GM21447 (cell line): ENCODE data around the gene NKAIN4.

Experiments
- ATAC-seq: cut with Tn5 transposase; IDR thresholded peaks from one replicate; pipeline ENCODE4 v1.9.1; 2021; ENCODE audit not compliant: unreplicated experiment

The NKAIN4 gene

GRCh38 chr20:63254232-63254605, at the start of gene NKAIN4:
NKAIN4 (minus strand) TSS chr20:63254463; CDS start chr20:63254450, 13 bp downstream.
- no peak for ATAC-seq

- ATAC-seq = no peak
These were observed 48.9 kb upstream of the NKAIN4 start for GRCh38 chr20:63303095-63303666.

DNA sequence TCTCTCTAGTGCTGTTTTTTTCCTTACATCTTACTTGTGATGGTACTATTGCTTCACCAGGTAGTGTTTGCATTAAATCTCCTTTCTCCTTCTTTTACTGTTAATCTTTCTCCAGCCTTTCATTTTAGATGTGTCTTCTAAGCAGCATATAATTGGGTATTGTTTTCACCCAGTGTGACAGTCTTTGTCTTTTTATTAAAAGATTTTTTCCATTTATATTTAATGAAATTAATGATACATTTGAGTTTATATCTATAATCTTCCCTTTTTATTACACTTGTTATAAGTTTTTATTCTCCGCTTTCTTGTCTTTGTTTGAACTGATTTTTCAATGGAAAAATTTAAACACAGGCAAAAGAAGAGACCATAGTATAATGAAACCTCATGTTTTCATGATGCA, 47.4 kb upstream of the NKAIN4 start:
- no peak for ATAC-seq

- ATAC-seq = no peak
These were observed 44.6 kb upstream of the NKAIN4 start for GRCh38 chr20:63298731-63299312.

- no peak for ATAC-seq
These were observed 43.7 kb upstream of the NKAIN4 start for GRCh38 chr20:63297796-63298572.

DNA sequence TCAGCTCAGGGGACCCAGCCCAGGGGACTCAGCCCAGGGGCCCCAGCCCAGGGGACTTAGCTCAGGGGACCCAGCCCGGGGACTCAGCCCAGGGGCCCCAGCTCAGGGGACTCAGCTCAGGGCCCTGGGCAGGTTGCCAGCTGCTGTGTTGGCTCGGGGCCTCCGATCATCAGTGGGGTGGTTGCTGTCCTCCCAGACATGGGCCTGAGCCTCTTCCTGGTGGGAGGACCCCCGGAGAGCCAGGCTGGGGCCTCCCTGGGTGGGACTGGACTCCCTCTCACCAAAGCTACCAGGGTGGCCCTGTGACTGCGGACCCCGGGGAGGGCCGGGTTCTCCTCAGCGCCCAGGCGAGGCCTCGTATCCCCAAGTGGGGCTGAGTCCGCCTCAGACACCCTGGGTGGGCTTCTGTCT, 43.1 kb upstream of the NKAIN4 start:
- ATAC-seq = no peak

- no peak for ATAC-seq
These were observed 42.5 kb upstream of the NKAIN4 start for GRCh38 chr20:63296531-63297299.

DNA sequence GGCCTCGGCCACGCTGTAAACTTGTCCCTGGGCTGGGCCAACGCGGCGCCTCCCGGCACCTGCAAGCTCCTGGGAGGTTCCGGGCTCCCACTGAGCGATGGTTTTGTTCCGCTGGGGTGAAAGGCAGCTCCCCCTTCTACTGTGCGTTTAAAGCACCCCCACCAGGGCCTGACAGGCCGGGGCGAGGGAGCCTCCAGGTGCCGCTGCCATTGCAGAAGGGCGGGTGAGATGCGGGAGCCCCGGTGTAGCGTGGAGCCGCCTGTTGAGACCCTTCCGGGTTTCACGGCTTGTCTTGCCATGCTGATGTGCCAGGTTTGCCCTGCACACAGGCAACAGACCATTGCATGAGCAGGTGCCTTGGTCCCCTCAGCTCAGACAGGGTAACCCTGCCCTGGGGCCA, 41.6 kb upstream of the NKAIN4 start:
- ATAC-seq = no peak

- no peak for ATAC-seq
These were observed 41.2 kb upstream of the NKAIN4 start for GRCh38 chr20:63295422-63295821.

DNA sequence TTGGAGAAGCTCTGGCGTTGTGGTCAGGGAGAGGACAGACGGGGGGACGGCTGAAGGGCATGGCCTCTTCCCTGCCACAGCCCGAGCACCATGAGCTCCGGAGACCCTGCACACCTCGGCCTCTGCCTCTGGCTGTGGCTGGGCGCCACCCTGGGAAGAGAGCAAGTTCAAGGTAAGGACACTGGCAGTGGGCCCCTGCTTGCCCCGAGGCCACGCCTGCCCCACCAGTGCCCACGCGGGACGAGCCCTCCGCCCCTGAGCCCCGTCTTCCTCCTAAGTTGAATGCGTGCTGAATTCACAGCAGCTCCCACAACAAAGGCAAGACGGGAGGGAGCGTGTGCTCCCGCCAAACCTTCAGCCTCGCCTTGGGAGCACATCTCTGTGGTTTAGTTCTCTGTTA, 40.8 kb upstream of the NKAIN4 start:
- no peak for ATAC-seq

DNA sequence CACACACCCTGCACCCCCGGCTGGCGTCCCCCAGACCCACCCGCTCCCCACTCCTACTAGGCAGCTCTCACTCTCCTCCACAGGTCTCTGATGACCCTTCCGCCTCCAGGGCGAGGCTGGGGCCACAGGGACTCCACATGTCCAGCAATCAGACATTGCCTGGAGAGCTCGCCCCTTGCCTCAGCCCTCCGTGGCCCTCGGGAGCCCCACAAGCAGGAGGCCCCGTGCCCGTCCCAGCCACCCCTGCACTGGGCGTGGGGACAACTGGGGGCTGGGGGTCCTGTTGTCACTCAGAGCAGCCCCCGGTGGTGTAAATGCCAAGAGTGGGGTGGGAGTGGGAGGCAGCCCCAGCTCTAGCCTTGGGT, 40.3 kb upstream of the NKAIN4 start:
- no peak for ATAC-seq

- ATAC-seq = no peak
These were observed 39.7 kb upstream of the NKAIN4 start for GRCh38 chr20:63293871-63294535.

DNA sequence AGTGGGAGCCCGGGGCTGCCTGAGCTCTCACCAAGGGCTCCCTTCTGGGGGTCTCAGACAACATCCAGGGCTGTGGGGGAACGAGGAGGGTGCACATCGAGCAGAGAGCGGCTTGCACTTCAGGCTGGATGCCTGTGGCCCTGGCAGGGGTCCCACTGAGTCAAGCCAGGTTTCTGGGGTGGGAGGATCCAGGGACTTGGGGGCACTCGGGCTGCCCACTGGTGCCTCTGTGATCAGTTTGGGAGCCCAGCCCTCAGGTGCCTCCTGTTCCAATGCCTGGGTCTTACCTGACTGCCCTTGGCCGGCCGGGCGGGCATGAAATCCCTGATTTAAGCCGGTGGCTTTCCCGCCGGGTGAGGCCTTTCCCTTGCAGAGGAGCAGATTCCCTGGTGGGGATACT, 39.2 kb upstream of the NKAIN4 start:
- no peak for ATAC-seq

DNA sequence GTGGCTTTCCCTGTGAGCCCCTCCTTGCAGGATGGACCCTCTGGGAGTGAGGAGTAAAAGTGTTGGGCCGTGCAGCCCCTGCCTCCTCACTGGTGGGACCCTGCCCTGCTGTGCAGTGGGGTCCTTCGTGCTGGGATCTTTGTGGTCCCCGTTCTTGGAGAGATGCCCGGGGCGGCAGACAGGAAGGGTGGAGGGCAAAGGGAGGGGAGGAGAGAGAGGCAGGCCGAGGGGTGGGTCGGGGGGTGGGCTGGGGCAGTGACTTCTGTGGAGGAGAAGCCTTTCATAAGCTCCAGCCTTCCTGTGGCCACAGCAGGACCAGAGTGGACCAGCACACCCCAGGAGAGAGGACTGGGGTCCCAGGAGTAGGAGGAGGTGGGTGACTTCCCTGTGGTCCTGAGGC, 38.6 kb upstream of the NKAIN4 start, which contains the start of gene COL20A1:
Gene COL20A1, plus strand, starts transcription at position 283 of the 400 bp plus-strand sequence. CDS start 1,922 bp downstream, outside the sequence.
- ATAC-seq = no peak

DNA sequence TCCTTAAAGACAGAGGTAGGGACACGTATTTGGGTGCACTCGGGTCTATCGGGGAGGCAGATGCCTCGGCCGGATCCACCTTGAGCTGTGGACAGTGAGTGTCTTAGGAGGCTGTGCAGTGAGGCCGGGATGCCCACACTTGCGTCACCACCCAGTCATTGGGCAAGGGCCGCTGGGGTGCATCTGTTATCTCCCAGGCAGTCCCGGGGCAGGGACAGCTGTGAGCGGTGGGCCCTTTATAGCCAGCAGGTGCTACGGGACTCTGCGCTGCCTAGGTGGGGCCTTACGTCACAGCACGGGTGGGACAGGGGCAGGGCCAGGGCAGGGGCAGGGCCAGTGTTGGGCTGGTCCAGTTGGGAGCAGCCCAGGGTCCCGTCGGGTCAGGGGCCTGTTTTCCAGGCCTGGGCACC, 38.0 kb upstream of the NKAIN4 start:
- ATAC-seq = no peak

- no peak for ATAC-seq
These were observed 37.5 kb upstream of the NKAIN4 start for GRCh38 chr20:63291811-63292210.

DNA sequence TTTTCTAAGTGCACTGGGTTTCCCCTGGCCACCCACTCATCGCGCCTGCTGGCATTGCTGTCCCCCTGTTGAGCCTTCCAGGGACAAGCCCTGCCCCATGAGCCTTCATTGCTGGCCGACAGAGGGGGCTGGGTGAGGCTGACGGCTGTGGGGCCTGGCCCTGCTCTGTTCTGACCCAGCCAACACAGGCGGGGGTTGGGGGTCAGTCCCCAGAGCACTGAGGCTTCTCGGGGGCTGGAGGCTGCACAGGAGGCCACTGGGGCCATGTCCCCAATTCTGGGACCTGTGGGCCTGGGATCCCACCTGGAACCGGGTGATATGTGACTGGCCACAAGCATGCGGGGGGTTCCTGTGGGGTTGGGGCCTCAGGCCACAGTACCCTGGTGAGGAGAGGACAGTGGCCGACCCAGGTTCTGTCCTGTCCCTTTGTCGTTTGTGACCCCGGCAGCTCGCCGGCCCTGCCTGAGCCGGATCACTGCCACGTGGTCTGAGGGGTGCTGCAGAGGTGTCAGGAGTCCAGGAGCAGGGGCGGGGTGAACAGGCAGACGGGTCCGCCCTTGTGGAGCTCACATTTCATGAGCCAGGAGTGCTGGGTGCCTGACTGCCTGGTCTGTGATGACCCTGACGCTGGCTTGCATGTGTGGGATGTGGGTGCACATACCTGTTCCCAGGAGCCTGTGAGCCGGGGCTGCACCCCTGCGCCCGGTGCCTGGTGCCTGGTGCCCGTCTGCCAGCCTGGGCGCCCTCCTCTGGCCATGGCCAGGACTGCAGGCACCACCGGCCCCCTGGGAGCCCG, 36.6 kb upstream of the NKAIN4 start:
- ATAC-seq = no peak

GRCh38 chr20:63290136-63290676, 35.9 kb upstream of the NKAIN4 start:
- no peak for ATAC-seq

DNA sequence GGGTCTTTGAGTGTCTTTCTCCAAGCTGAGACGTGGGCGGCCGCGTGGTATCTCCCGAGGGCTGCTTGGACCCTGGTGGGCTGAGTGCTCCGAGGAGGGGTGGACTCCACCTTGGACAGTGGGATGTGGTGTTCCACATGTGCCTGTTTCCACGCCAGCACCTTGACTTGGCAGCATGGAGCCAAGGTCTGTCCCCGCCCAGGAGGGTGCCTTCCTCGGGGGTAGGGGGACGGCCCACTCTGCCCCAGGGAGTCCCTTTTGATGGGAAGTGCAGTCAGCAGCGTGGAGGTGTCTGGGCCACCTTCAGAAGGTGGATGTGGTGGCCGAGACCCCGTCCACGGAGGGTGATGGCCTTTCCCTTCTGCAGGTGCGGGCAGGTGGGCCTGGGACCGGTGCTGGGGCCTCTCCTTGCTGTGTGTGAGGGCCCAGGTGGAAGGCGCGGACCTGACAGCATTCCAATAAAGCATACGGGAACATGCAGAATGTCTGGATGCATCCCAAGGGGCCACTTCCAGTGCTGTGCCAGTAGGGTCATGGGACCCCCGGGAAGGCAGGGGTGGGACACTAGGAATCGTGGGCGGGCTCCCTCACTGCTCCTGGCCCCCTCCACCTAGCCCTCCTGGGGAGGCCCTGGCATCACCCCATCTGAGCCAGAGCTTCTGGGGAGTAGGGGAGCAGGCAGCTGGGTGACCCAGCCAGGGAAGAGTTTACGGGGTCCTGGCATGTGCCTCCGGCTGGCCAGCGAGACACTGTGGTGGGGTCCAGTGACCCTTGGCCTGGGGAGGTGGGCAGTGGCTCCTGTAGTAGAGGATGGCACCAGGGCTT, 35.3 kb upstream of the NKAIN4 start:
- ATAC-seq = no peak
